Measurements from ENCODE around the gene PHAF1. TPM values are rescaled to one million over a fixed set of nuclear protein-coding genes. Genes with fewer than 3 reads are reported as not detected.

Gene PHAF1
- total and polyA plus RNA-seq, 9 of the 15 experiments (the other 6 are each of a cell fraction or from before 2014, with no cell fraction given), result 5.1 to 25.4 (median 13.8) TPM

GRCh38 chr16:67169642-67170167 is 60.0 kb downstream of the PHAF1 start (continued):
- TF ChIP-seq CUX1 (CRISPR knock-in tag; IDR thresholded peaks at IDR 0.05) (no peak), ETV6 (IDR thresholded peaks at IDR 0.05; ENCODE audit: borderline replicate concordance in 1 of 2, low read depth in 2 of 2, low read length in 1 of 2) (no peak), ETV6 (CRISPR knock-in tag; IDR thresholded peaks at IDR 0.05; ENCODE audit: borderline replicate concordance) (no peak), PHTF2 (CRISPR knock-in tag; IDR thresholded peaks at IDR 0.05) (no peak), KAT8 (IDR thresholded peaks at IDR 0.05; ENCODE audit: low read depth) (no peak), ZNF232 (CRISPR knock-in tag; IDR thresholded peaks at IDR 0.05) (no peak), ZNF655 (CRISPR knock-in tag; IDR thresholded peaks at IDR 0.05) (no peak), CREB5 (CRISPR knock-in tag; IDR thresholded peaks at IDR 0.05) (no peak), ELF2 (CRISPR knock-in tag; IDR thresholded peaks at IDR 0.05) (no peak), AFF4 (CRISPR knock-in tag; IDR thresholded peaks at IDR 0.05) (no peak), SRF (CRISPR knock-in tag; IDR thresholded peaks at IDR 0.05) (peak in 1 of 2 experiments; percentile 44; a peak in 1 of 4 replicates), TRIM25 (IDR thresholded peaks at IDR 0.05; ENCODE audit: borderline replicate concordance) (0 out of 2 replicates have a peak, but pooled peaks have one; percentile 30)

All from K562 (cell line).